H1 (cell line): ENCODE data around the gene GUCA1A. TPM values are rescaled to one million over a fixed set of nuclear protein-coding genes. Genes with fewer than 3 reads are reported as not detected.
A peak's percentile ranks its signal among the peaks of the same experiment; 100 is the strongest.
"Not testable (repeated sequence)": the region's sequence is repeated elsewhere in the genome, so short reads cannot be mapped to it uniquely, and the experiment has no call there.

Source experiments
- CTCF ChIA-PET: fragments of 300-600 bp; sonication (Branson Sonifier 250); formaldehyde crosslinking; loops from one replicate; lab custom pipeline; 2021; ENCODE audit not compliant: partially characterized antibody; lab: Charles Lee
- POLR2A ChIA-PET: fragments of 300-600 bp; sonication (Branson Sonifier 250); formaldehyde crosslinking; loops from one replicate; lab custom pipeline; 2021; ENCODE audit warnings: inconsistent platforms; ENCODE audit not compliant: partially characterized antibody; lab: Charles Lee
- DNase-seq, 2 experiments: peaks; one replicate each; pipeline versions ENCODE4 v3.0.0 to v3.0.0-alpha.2; 2010 to 2022; ENCODE audit warnings: low spot score in 2 of 2, low read depth in 1 of 2, mixed read lengths in 1 of 2
- FAIRE-seq: peaks from 2 replicates; lab custom pipeline; 2011; peaks lifted over from hg19 to GRCh38; lab: Jason Lieb, UNC
- H2AFZ ChIP-seq: 2 replicates; pipeline ENCODE4 v1.8.1; 2012; ENCODE audit warnings: low read length, inconsistent platforms
- H2AK5ac ChIP-seq: 2 replicates; pipeline ENCODE4 v1.6.1; 2013; ENCODE audit warnings: low read depth, low read length
- H2BK120ac ChIP-seq: replicated peaks from 2 replicates; pipeline ENCODE3; 2013; ENCODE audit warnings: low read depth, low read length, inconsistent platforms
- H2BK12ac ChIP-seq: 2 replicates; pipeline ENCODE4 v1.6.1; 2013; ENCODE audit warnings: low read depth, low read length
- H2BK15ac ChIP-seq: 2 replicates; pipeline ENCODE4 v1.6.1; 2013; ENCODE audit warnings: low read length
- H2BK20ac ChIP-seq: 2 replicates; pipeline ENCODE4 v1.6.1; 2013; ENCODE audit warnings: low read length
- H2BK5ac ChIP-seq: 2 replicates; pipeline ENCODE4 v1.6.1; 2013; ENCODE audit warnings: low read depth, low read length
- H3K14ac ChIP-seq: 2 replicates; pipeline ENCODE4 v1.6.1; 2013; ENCODE audit warnings: inconsistent platforms; ENCODE audit not compliant: insufficient read length
- H3K18ac ChIP-seq: 2 replicates; pipeline ENCODE4 v1.6.1; 2013; ENCODE audit warnings: low read length; ENCODE audit errors: extremely low read depth
- H3K23ac ChIP-seq: 2 replicates; pipeline ENCODE4 v1.6.1; 2013; ENCODE audit warnings: inconsistent platforms; ENCODE audit not compliant: insufficient read length
- H3K23me2 ChIP-seq: 2 replicates; pipeline ENCODE4 v1.6.1; 2013; ENCODE audit warnings: low read depth, low read length
- H3K27ac ChIP-seq: 2 replicates; pipeline ENCODE4 v1.6.1; 2011; ENCODE audit warnings: low read depth, low read length, inconsistent platforms
- H3K27me3 ChIP-seq, 4 experiments: replicated peaks in 1 of 4; 1 replicate in 1 of 4; 2 replicates in 3 of 4; pipeline versions ENCODE4 v1.6.1 to v1.8.1; 2011 to 2013; ENCODE audit warnings: low read length in 3 of 4, mild to moderate bottlenecking in 3 of 4, inconsistent platforms in 2 of 4, mixed read lengths in 2 of 4, moderate library complexity in 1 of 4; ENCODE audit not compliant: control insufficient read depth in 3 of 4, insufficient read depth in 3 of 4; ENCODE audit errors: extremely low read depth in 1 of 4
- H3K36me3 ChIP-seq, 4 experiments: 2 replicates each; pipeline versions ENCODE4 v1.6.1 to v1.8.1; 2011 to 2013; ENCODE audit warnings: mild to moderate bottlenecking in 4 of 4, low read length in 3 of 4, moderate library complexity in 2 of 4, control low read depth in 1 of 4, inconsistent platforms in 1 of 4; ENCODE audit not compliant: insufficient read depth in 4 of 4, control insufficient read depth in 2 of 4
- H3K4ac ChIP-seq: replicated peaks from 2 replicates; pipeline ENCODE3; 2013; ENCODE audit warnings: low read length, low read depth, mixed read lengths, inconsistent platforms; ENCODE audit not compliant: insufficient read length
- H3K4me1 ChIP-seq, 4 experiments: replicated peaks in 1 of 4; 1 replicate in 1 of 4; 2 replicates in 3 of 4; pipeline versions ENCODE4 v1.6.1 to v1.8.1; 2011 to 2013; ENCODE audit warnings: low read length in 3 of 4, inconsistent platforms in 2 of 4, mixed read lengths in 1 of 4; ENCODE audit not compliant: insufficient read depth in 4 of 4, control insufficient read depth in 3 of 4
- H3K4me2 ChIP-seq, 2 experiments: 2 replicates each; pipeline versions ENCODE4 v1.6.1 to v1.8.1; 2011 to 2013; ENCODE audit warnings: low read depth in 2 of 2, low read length in 2 of 2, control low read depth in 1 of 2, inconsistent platforms in 1 of 2, mild to moderate bottlenecking in 1 of 2; ENCODE audit not compliant: insufficient read depth in 1 of 2
- H3K4me3 ChIP-seq, 4 experiments: fragments of 200-600, 300-600 bp in 1 of 4; sonication (generic), shearing (Covaris generic), sonication (Bioruptor Twin) in 1 of 4; 2 replicates each; pipeline versions ENCODE4 v1.5.1 to v1.8.1; 2011 to 2016; ENCODE audit warnings: low read length in 4 of 4, low read depth in 3 of 4, control low read depth in 2 of 4, inconsistent platforms in 2 of 4, mild to moderate bottlenecking in 2 of 4, mixed read lengths in 1 of 4, moderate library complexity in 1 of 4; ENCODE audit not compliant: insufficient read depth in 2 of 4; ENCODE audit errors: extremely low read depth in 1 of 4
- H3K56ac ChIP-seq: replicated peaks from 2 replicates; pipeline ENCODE3; 2013; ENCODE audit warnings: low read depth, mild to moderate bottlenecking, mixed read lengths, low read length, inconsistent platforms; ENCODE audit not compliant: insufficient read length
- H3K79me1 ChIP-seq: 2 replicates; pipeline ENCODE4 v1.6.1; 2013; ENCODE audit warnings: low read depth, low read length, control low read depth
- H3K79me2 ChIP-seq, 2 experiments: 2 replicates each; pipeline versions ENCODE4 v1.6.1 to v1.8.1; 2012 to 2013; ENCODE audit warnings: low read length in 2 of 2, mild to moderate bottlenecking in 2 of 2, inconsistent platforms in 1 of 2; ENCODE audit not compliant: insufficient read depth in 2 of 2, control insufficient read depth in 1 of 2
- H3K9ac ChIP-seq, 4 experiments: replicated peaks in 1 of 4; 1 replicate in 1 of 4; 2 replicates in 3 of 4; pipeline versions ENCODE4 v1.6.1 to v1.8.1; 2011 to 2013; ENCODE audit warnings: low read depth in 3 of 4, low read length in 3 of 4, control low read depth in 2 of 4, mild to moderate bottlenecking in 2 of 4, moderate library complexity in 2 of 4, inconsistent platforms in 1 of 4; ENCODE audit errors: extremely low read depth in 1 of 4
- H3K9me3 ChIP-seq, 2 experiments: 2 replicates each; pipeline versions ENCODE4 v1.6.1 to v1.8.1; 2012 to 2013; ENCODE audit warnings: mild to moderate bottlenecking in 2 of 2, moderate library complexity in 2 of 2, control low read depth in 1 of 2, inconsistent platforms in 1 of 2, low read depth in 1 of 2, low read length in 1 of 2, mixed read lengths in 1 of 2; ENCODE audit not compliant: insufficient read depth in 2 of 2
- H4K20me1 ChIP-seq, 2 experiments: replicated peaks in 1 of 2; 2 replicates each; pipeline versions ENCODE3 to v1.8.1; 2011 to 2013; ENCODE audit warnings: inconsistent platforms in 2 of 2, low read length in 2 of 2, mild to moderate bottlenecking in 1 of 2; ENCODE audit not compliant: insufficient read depth in 2 of 2, control insufficient read depth in 1 of 2
- H4K5ac ChIP-seq: 2 replicates; pipeline ENCODE4 v1.6.1; 2013; ENCODE audit warnings: low read length, low read depth, mixed read lengths, inconsistent platforms; ENCODE audit not compliant: insufficient read length
- H4K8ac ChIP-seq: 2 replicates; pipeline ENCODE4 v1.8.0; 2013; ENCODE audit warnings: mild to moderate bottlenecking, moderate library complexity, low read length, inconsistent platforms; ENCODE audit not compliant: insufficient read depth; ENCODE audit errors: extremely low read depth
- H4K91ac ChIP-seq: replicated peaks from 2 replicates; pipeline ENCODE3; 2013; ENCODE audit warnings: low read length, mixed read lengths, inconsistent platforms; ENCODE audit not compliant: insufficient read length
- HDAC6 ChIP-seq: IDR thresholded peaks from one replicate; pipeline ENCODE4 v1.7.1; 2012; ENCODE audit warnings: low read depth, mild to moderate bottlenecking, inconsistent platforms, low read length, moderate library complexity
- KDM4A ChIP-seq: IDR thresholded peaks from one replicate; pipeline ENCODE4 v1.7.1; 2012; ENCODE audit warnings: low read depth, mild to moderate bottlenecking, moderate library complexity, low read length, inconsistent platforms; ENCODE audit not compliant: severe bottlenecking
- KDM5A ChIP-seq: fragments of 200-600 bp; IDR thresholded peaks from 2 replicates; pipeline ENCODE4 v1.7.1; 2012; ENCODE audit warnings: mild to moderate bottlenecking, low read length, inconsistent platforms, mixed read lengths
- SIX5 ChIP-seq: IDR thresholded peaks from 2 replicates; pipeline ENCODE4 v1.6.1; 2011; ENCODE audit warnings: mild to moderate bottlenecking, low read depth, low read length
- SP2 ChIP-seq: IDR thresholded peaks from 2 replicates; pipeline ENCODE4 v1.6.1; 2012; ENCODE audit warnings: mild to moderate bottlenecking, low read length, inconsistent platforms
- WGBS, 2 experiments: shearing (Covaris generic) in 1 of 2; methylation state at CpG; one replicate each; pipeline versions ENCODE4 v1.1.6 to v1.1.7; 2013 to 2015; ENCODE audit warnings: low lambda C conversion rate in 2 of 2, mixed read lengths in 2 of 2, inconsistent platforms in 1 of 2, low coverage in 1 of 2, missing lambda C conversion rate in 1 of 2; ENCODE audit not compliant: insufficient replicate concordance in 2 of 2, insufficient coverage in 1 of 2, insufficient read length in 1 of 2; ENCODE audit errors: extremely low coverage in 1 of 2, missing lambda C conversion rate in 1 of 2; 5-methylcytosine and 5-hydroxymethylcytosine counted together
- polyA plus RNA-seq, 7 experiments: library from polyadenylated mRNA; depleted of rRNA in 3 of 7; stranded (reverse) in 5 of 7; unstranded in 2 of 7; fragments of >200 nt in 5 of 7; fragments of 200-250 nt in 2 of 7; gene quantifications; 1 replicate in 5 of 7; 2 replicates in 1 of 7; 4 replicates in 1 of 7; pipeline versions ENCODE4 v1.2.1 to v1.2.3, GENCODE V29; 2011 to 2013; ENCODE audit warnings: missing spikeins in 2 of 7, mixed read lengths in 2 of 7
- total RNA-seq: library from RNA; stranded (reverse); fragmentation: NEBNext Ultra II Directional; extraction: Animal tissue kit (Norgen Biotek cat#: 25700); gene quantifications from 2 replicates; pipeline ENCODE4 v1.2.1, GENCODE V29; 2021

The GUCA1A gene
- total and polyA plus RNA-seq, 2 of the 8 experiments (the other 6 are each of a cell fraction or from before 2014, with no cell fraction given), result 4.6 to 24.6 TPM

- TF ChIP-seq HDAC6 (no peak), KDM5A (no peak), SP2 (no peak), SIX5 (no peak), KDM4A (no peak)
- TF ChIP-seq, all 59 proteins: peak for 0
Measured at GRCh38 chr6:42212442-42212841, 39.3 kb downstream of the GUCA1A start (continued).

- Histone ChIP-seq H3K4me3 (peak overlapping the region; percentile 93 to 97 (median 94); a peak in 5 of 8 replicates), H3K36me3 (peaks cover 5 to 16% (median 10%) of the 10 kb centered on the region in 4 experiments; a peak in 5 of 8 replicates), H3K4me2 (peak overlapping the region; percentile 69 to 70)
- H3K27ac ChIP-seq, H3K56ac ChIP-seq, H4K20me1 ChIP-seq, H3K4me1 ChIP-seq, H2BK15ac ChIP-seq, H3K27me3 ChIP-seq, H3K79me2 ChIP-seq, H3K18ac ChIP-seq, H4K5ac ChIP-seq, H2BK20ac ChIP-seq, H4K8ac ChIP-seq, H3K9ac ChIP-seq, FAIRE-seq, DNase-seq, H3K23me2 ChIP-seq, H2BK12ac ChIP-seq, H2AK5ac ChIP-seq, H2BK120ac ChIP-seq, H2BK5ac ChIP-seq, H3K9me3 ChIP-seq, H3K79me1 ChIP-seq, H4K91ac ChIP-seq, H3K14ac ChIP-seq, H3K4ac ChIP-seq, H3K23ac ChIP-seq, H2AFZ ChIP-seq: not testable (repeated sequence)
- 90% methylated on average over 18 of the region's 18 CpGs; no CpG with 5 or more reads in 1 of the 2 experiments for WGBS, 2 experiments
- CTCF ChIA-PET, result interaction anchor here (0.6 to 7.5 kb wide), 12 partner anchors 11 to 331 kb away, joined by 3 to 52 read pairs (median 6); partner anchors contain the start of gene GUCA1B
- POLR2A ChIA-PET, result interaction anchor here (1.0 to 1.8 kb wide), 4 partner anchors 26 to 295 kb away, joined by 3 to 5 read pairs (median 4); partner anchors contain the start of genes BYSL and MED20
Measured at GRCh38 chr6:42216495-42216894, 43.3 kb downstream of the GUCA1A start.
